Mesenchymal stem cell (in vitro differentiated cells and primary cell): ENCODE results near the gene KRT20.

Experiments
- DNase-seq: peaks from one replicate; pipeline ENCODE4 v3.0.0-alpha.2; 2013
- H2AFZ ChIP-seq: one replicate; pipeline ENCODE4 v1.6.1; 2013; ENCODE audit warnings: low read depth, mild to moderate bottlenecking, control low read depth, inconsistent platforms, low read length, moderate library complexity
- H2AK5ac ChIP-seq: 2 replicates; pipeline ENCODE4 v1.6.1; 2013; ENCODE audit warnings: low read length, moderate library complexity, mild to moderate bottlenecking, inconsistent platforms; ENCODE audit not compliant: severe bottlenecking
- H2BK120ac ChIP-seq: one replicate; pipeline ENCODE4 v1.6.1; 2013; ENCODE audit warnings: low read depth, mild to moderate bottlenecking, inconsistent platforms, low read length, moderate library complexity
- H2BK12ac ChIP-seq, 2 experiments: one replicate each; pipeline ENCODE4 v1.6.1; 2013; ENCODE audit warnings: inconsistent platforms in 2 of 2, low read length in 2 of 2, mild to moderate bottlenecking in 2 of 2, moderate library complexity in 2 of 2, control low read depth in 1 of 2
- H2BK15ac ChIP-seq: one replicate; pipeline ENCODE4 v1.6.1; 2013; ENCODE audit warnings: mild to moderate bottlenecking, low read depth, inconsistent platforms; ENCODE audit not compliant: poor library complexity, severe bottlenecking
- H2BK5ac ChIP-seq: 2 replicates; pipeline ENCODE4 v1.6.1; 2013; ENCODE audit warnings: low read depth, mild to moderate bottlenecking, low read length, control low read depth, inconsistent platforms; ENCODE audit not compliant: poor library complexity, severe bottlenecking
- H3K14ac ChIP-seq, 2 experiments: one replicate each; pipeline ENCODE4 v1.6.1; 2013; ENCODE audit warnings: inconsistent platforms in 2 of 2, low read length in 2 of 2, control low read depth in 1 of 2, mild to moderate bottlenecking in 1 of 2, moderate library complexity in 1 of 2
- H3K18ac ChIP-seq, 2 experiments: one replicate each; pipeline ENCODE4 v1.6.1; 2013; ENCODE audit warnings: inconsistent platforms in 2 of 2, low read length in 2 of 2, control low read depth in 1 of 2, low read depth in 1 of 2, mild to moderate bottlenecking in 1 of 2
- H3K23ac ChIP-seq, 2 experiments: one replicate each; pipeline ENCODE4 v1.6.1; 2013; ENCODE audit warnings: inconsistent platforms in 2 of 2, low read length in 2 of 2, mild to moderate bottlenecking in 2 of 2, moderate library complexity in 2 of 2, control low read depth in 1 of 2
- H3K27ac ChIP-seq: 2 replicates; pipeline ENCODE4 v1.5.1; 2013; ENCODE audit warnings: mild to moderate bottlenecking, moderate library complexity, low read length, control low read depth, inconsistent platforms; ENCODE audit not compliant: poor library complexity, severe bottlenecking
- H3K27me3 ChIP-seq, 2 experiments: 2 replicates each; pipeline versions ENCODE4 v1.6.1 to v1.7.0; 2013; ENCODE audit warnings: low read length in 2 of 2, mild to moderate bottlenecking in 2 of 2, moderate library complexity in 2 of 2, control low read depth in 1 of 2, inconsistent platforms in 1 of 2; ENCODE audit not compliant: control insufficient read depth in 1 of 2, insufficient read depth in 1 of 2
- H3K36me3 ChIP-seq, 2 experiments: 2 replicates each; pipeline versions ENCODE4 v1.6.1 to v1.7.0; 2013; ENCODE audit warnings: low read length in 2 of 2, control low read depth in 1 of 2, inconsistent platforms in 1 of 2, low read depth in 1 of 2, mild to moderate bottlenecking in 1 of 2; ENCODE audit not compliant: insufficient read depth in 2 of 2, control insufficient read depth in 1 of 2
- H3K4ac ChIP-seq, 2 experiments: one replicate each; pipeline ENCODE4 v1.6.1; 2013; ENCODE audit warnings: inconsistent platforms in 2 of 2, low read length in 2 of 2, mild to moderate bottlenecking in 2 of 2, moderate library complexity in 2 of 2, control low read depth in 1 of 2, low read depth in 1 of 2
- H3K4me1 ChIP-seq: 2 replicates; pipeline ENCODE4 v1.6.1; 2013; ENCODE audit warnings: low read depth, low read length, control low read depth; ENCODE audit not compliant: control insufficient read depth, insufficient read depth
- H3K4me2 ChIP-seq: 2 replicates; pipeline ENCODE4 v1.6.1; 2013; ENCODE audit warnings: low read length, mild to moderate bottlenecking, inconsistent platforms; ENCODE audit not compliant: poor library complexity, severe bottlenecking
- H3K4me3 ChIP-seq, 2 experiments: 2 replicates each; pipeline versions ENCODE4 v1.5.1 to v1.7.0; 2013; ENCODE audit warnings: low read length in 2 of 2, mild to moderate bottlenecking in 2 of 2, control low read depth in 1 of 2, low read depth in 1 of 2; ENCODE audit not compliant: insufficient read depth in 1 of 2
- H3K79me1 ChIP-seq: replicated peaks from 2 replicates; pipeline ENCODE4 v1.6.1; 2013; ENCODE audit warnings: mild to moderate bottlenecking, control low read depth, low read length, inconsistent platforms; ENCODE audit not compliant: poor library complexity, severe bottlenecking
- H3K9ac ChIP-seq: 2 replicates; pipeline ENCODE4 v1.7.0; 2013; ENCODE audit warnings: mild to moderate bottlenecking, low read length, moderate library complexity
- H3K9me3 ChIP-seq: 2 replicates; pipeline ENCODE4 v1.7.0; 2013; ENCODE audit warnings: mild to moderate bottlenecking, low read length; ENCODE audit not compliant: control insufficient read depth
- H4K8ac ChIP-seq: one replicate; pipeline ENCODE4 v1.6.1; 2013; ENCODE audit warnings: inconsistent platforms, mild to moderate bottlenecking, low read length, moderate library complexity
- H4K91ac ChIP-seq: one replicate; pipeline ENCODE4 v1.6.1; 2013; ENCODE audit warnings: mild to moderate bottlenecking, low read length, inconsistent platforms
- WGBS: methylation state at CpG from one replicate; pipeline ENCODE4 v1.1.7; 2013; ENCODE audit warnings: mixed read lengths; 5-methylcytosine and 5-hydroxymethylcytosine counted together

The KRT20 gene

GRCh38 chr17:40841246-40841645 is 43.8 kb downstream of the KRT20 start:
- H3K9me3 ChIP-seq = no peaks in the 10 kb centered on the region

GRCh38 chr17:40839194-40839593 is 45.8 kb downstream of the KRT20 start:
- no peak overlapping the region for H3K27ac ChIP-seq
- no peak overlapping the region for H2BK12ac ChIP-seq
- H3K4me2 ChIP-seq = no peak overlapping the region
- H2BK15ac ChIP-seq = no peak overlapping the region
- H2AFZ ChIP-seq = no peak overlapping the region
- H3K9me3 ChIP-seq = no peaks in the 10 kb centered on the region
- H2AK5ac ChIP-seq = no peak overlapping the region
- no peak overlapping the region for H3K23ac ChIP-seq
- H3K14ac ChIP-seq = no peak overlapping the region
- H3K18ac ChIP-seq = no peak overlapping the region
- H3K36me3 ChIP-seq = peaks cover 7 to 16% of the 10 kb centered on the region in 2 experiments
- no peak overlapping the region for H4K91ac ChIP-seq
- H3K27me3 ChIP-seq = peaks cover 0 to 3% of the 10 kb centered on the region in 2 experiments
- H4K8ac ChIP-seq = no peak overlapping the region
- DNase-seq = no peak
- 77% methylated on average over 2 of the region's 3 CpGs for WGBS
- no peak overlapping the region for H3K9ac ChIP-seq
- H3K4me3 ChIP-seq = no peak overlapping the region
- no peak overlapping the region for H2BK5ac ChIP-seq
- H3K4me1 ChIP-seq = no peaks in the 10 kb centered on the region
- no peak overlapping the region for H2BK120ac ChIP-seq
- H3K79me1 ChIP-seq = peaks cover 3% of the 10 kb centered on the region
- H3K4ac ChIP-seq = no peak overlapping the region

More at GRCh38 chr17:40841246-40841645, 43.8 kb downstream of the KRT20 start:
- H2BK120ac ChIP-seq = no peak overlapping the region
- H2AFZ ChIP-seq = no peak overlapping the region
- H2BK12ac ChIP-seq = no peak overlapping the region
- no peak overlapping the region for H4K91ac ChIP-seq
- no peak overlapping the region for H3K4me2 ChIP-seq
- no peaks in the 10 kb centered on the region for H3K4me1 ChIP-seq
- DNase-seq = no peak
- H3K18ac ChIP-seq = no peak overlapping the region
- no peak overlapping the region for H4K8ac ChIP-seq
- no peak overlapping the region for H3K23ac ChIP-seq
- H2BK15ac ChIP-seq = no peak overlapping the region
- H2AK5ac ChIP-seq = no peak overlapping the region
- H3K4ac ChIP-seq = no peak overlapping the region
- H3K79me1 ChIP-seq = no peaks in the 10 kb centered on the region
- no peaks in the 10 kb centered on the region for H3K36me3 ChIP-seq
- H3K27me3 ChIP-seq = peaks cover 0 to 3% of the 10 kb centered on the region in 2 experiments
- H3K4me3 ChIP-seq = no peak overlapping the region
- no peak overlapping the region for H3K27ac ChIP-seq
- no peak overlapping the region for H3K9ac ChIP-seq
- H2BK5ac ChIP-seq = no peak overlapping the region
- H3K14ac ChIP-seq = no peak overlapping the region
- 73% methylated on average over 2 of the region's 3 CpGs for WGBS

- H4K91ac ChIP-seq = no peak overlapping the region
- WGBS = 100% methylated on average over 4 of the region's 4 CpGs
Observed at GRCh38 chr17:40836020-40836419, 49.0 kb downstream of the KRT20 start.

GRCh38 chr17:40833882-40834281 is 51.2 kb downstream of the KRT20 start:
- Histone ChIP-seq H2BK15ac (no peak overlapping the region), H3K23ac (no peak overlapping the region), H3K27me3 (no peaks in the 10 kb centered on the region), H4K8ac (no peak overlapping the region), H3K18ac (no peak overlapping the region), H3K36me3 (peaks cover 7 to 19% of the 10 kb centered on the region in 2 experiments), H3K9ac (no peak overlapping the region), H2BK12ac (no peak overlapping the region), H3K9me3 (no peaks in the 10 kb centered on the region), H3K4me1 (no peaks in the 10 kb centered on the region), H3K27ac (no peak overlapping the region), H4K91ac (no peak overlapping the region), H3K4me2 (no peak overlapping the region), H2BK5ac (no peak overlapping the region), H3K4me3 (no peak overlapping the region), H2AK5ac (no peak overlapping the region), H3K79me1 (peaks cover 7% of the 10 kb centered on the region), H3K4ac (no peak overlapping the region), H2AFZ (no peak overlapping the region), H2BK120ac (no peak overlapping the region), H3K14ac (no peak overlapping the region)
- no peak for DNase-seq

More at GRCh38 chr17:40836020-40836419, 49.0 kb downstream of the KRT20 start:
- H3K23ac ChIP-seq = no peak overlapping the region
- H3K4ac ChIP-seq = no peak overlapping the region
- H3K27ac ChIP-seq = no peak overlapping the region
- no peaks in the 10 kb centered on the region for H3K4me1 ChIP-seq
- H2BK5ac ChIP-seq = no peak overlapping the region
- no peak overlapping the region for H2BK120ac ChIP-seq
- peaks cover 7 to 19% of the 10 kb centered on the region in 2 experiments for H3K36me3 ChIP-seq
- H3K4me2 ChIP-seq = no peak overlapping the region
- H4K8ac ChIP-seq = no peak overlapping the region
- no peak overlapping the region for H2BK12ac ChIP-seq
- no peak overlapping the region for H3K14ac ChIP-seq
- H2AFZ ChIP-seq = no peak overlapping the region
- H3K79me1 ChIP-seq = peaks cover 5% of the 10 kb centered on the region
- no peak overlapping the region for H3K9ac ChIP-seq
- H3K18ac ChIP-seq = no peak overlapping the region
- H3K9me3 ChIP-seq = no peaks in the 10 kb centered on the region
- no peak overlapping the region for H2BK15ac ChIP-seq
- no peaks in the 10 kb centered on the region for H3K27me3 ChIP-seq
- DNase-seq = no peak
- H2AK5ac ChIP-seq = no peak overlapping the region
- no peak overlapping the region for H3K4me3 ChIP-seq
